Measurements from ENCODE around the gene CDK1. TPM values are rescaled to one million over a fixed set of nuclear protein-coding genes. Genes with fewer than 3 reads are reported as not detected.

Gene CDK1
- total and polyA plus RNA-seq, 7 experiments from 2014 or later: 0.15 to 90.7 (median 1.1) TPM

DNA sequence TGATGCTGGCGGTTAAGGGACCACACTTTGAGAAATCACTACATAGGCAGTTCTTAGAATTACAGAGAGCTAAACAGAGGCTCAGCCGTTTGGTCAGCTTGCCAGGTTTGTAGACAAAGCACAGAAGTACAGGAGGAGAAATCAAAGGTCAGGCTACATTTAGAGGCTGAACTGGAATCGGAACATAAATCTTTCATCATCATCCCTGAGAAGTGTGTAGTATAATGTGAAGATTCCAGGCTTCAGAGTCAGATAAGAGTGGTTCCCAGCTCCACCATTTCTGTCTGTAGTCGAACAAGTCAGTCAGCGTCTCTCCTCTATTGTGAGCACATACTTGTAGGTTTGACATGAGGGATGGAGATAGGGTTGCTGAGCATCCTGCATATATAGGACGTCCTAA is 18.9 kb downstream of the CDK1 start:
- no peaks in the 10 kb centered on the region for H3K36me3 ChIP-seq (ENCODE audit: control insufficient read depth in 2 of 3, insufficient read depth in 3 of 3, low read length in 3 of 3)
- POLR2A ChIA-PET: no interaction called here
- CTCF ChIA-PET: no interaction called here

DNA sequence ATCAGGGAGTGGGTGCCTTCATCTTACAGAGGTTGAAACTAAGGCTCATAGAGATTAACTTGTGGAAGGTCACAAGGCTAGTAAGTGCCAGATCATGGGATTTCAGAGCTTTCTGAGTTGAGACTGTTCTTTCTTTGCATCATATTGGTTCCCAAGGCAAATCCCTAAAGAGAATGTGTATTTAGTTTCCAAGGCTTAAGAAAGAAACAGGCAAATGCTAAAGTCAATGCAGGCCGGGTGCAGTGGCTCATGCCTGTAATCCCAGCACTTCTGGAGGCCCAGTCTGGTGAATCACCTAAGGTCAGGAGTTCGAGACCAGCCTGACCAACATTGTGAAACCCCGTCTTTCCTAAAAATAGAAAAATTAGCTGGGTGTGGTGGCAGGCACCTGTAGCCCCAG is 19.8 kb downstream of the CDK1 start:
- no peaks in the 10 kb centered on the region for H3K9me3 Mint-ChIP-seq
- ChIA-PET CTCF (no interaction called here), POLR2A (no interaction called here)
- Histone ChIP-seq H3K4me1 (ENCODE audit: control insufficient read depth in 2 of 2, insufficient read depth in 2 of 2, low read length in 2 of 2) (no peaks in the 10 kb centered on the region), H3K27me3 (ENCODE audit: control insufficient read depth in 2 of 2, insufficient read depth in 2 of 2, low read length in 2 of 2) (no peaks in the 10 kb centered on the region), H3K27ac (ENCODE audit: low read depth, low read length) (no peak overlapping the region), H3K9me3 (ENCODE audit: control insufficient read depth in 2 of 3, low read length in 3 of 3) (no peaks in the 10 kb centered on the region), H3K4me3 (ENCODE audit: low read length) (no peak overlapping the region), H3K36me3 (ENCODE audit: control insufficient read depth in 2 of 3, insufficient read depth in 3 of 3, low read length in 3 of 3) (no peaks in the 10 kb centered on the region)
- ATAC-seq (no peak), DNase-seq (no peak)
- no peaks in the 10 kb centered on the region for H3K27me3 Mint-ChIP-seq
- peaks cover 0 to 19% (median 0%) of the 10 kb centered on the region in 5 donors for H3K36me3 Mint-ChIP-seq
- H3K4me3 Mint-ChIP-seq: no peak overlapping the region
- intact Hi-C loops (cut with micrococcal nuclease): no loop called here
- no peak overlapping the region for H3K27ac Mint-ChIP-seq
- H3K4me1 Mint-ChIP-seq: peaks cover 0 to 10% (median 0%) of the 10 kb centered on the region in 7 donors

More for the DNA sequence above, 18.9 kb downstream of the CDK1 start:
- H3K27ac ChIP-seq (ENCODE audit: low read depth, low read length): no peak overlapping the region
- Mint-ChIP-seq H3K27ac (no peak overlapping the region), H3K4me3 (no peak overlapping the region), H3K36me3 (peaks cover 0 to 24% (median 0%) of the 10 kb centered on the region in 5 donors), H3K27me3 (no peaks in the 10 kb centered on the region), H3K9me3 (no peaks in the 10 kb centered on the region), H3K4me1 (peaks cover 0 to 15% (median 0%) of the 10 kb centered on the region in 7 donors)
- intact Hi-C loops (cut with micrococcal nuclease): no loop called here
- DNase-seq (no peak), ATAC-seq (no peak)
- H3K9me3 ChIP-seq (ENCODE audit: control insufficient read depth in 2 of 3, low read length in 3 of 3): no peaks in the 10 kb centered on the region
- no peak overlapping the region for H3K4me3 ChIP-seq (ENCODE audit: low read length)
- no peaks in the 10 kb centered on the region for H3K27me3 ChIP-seq (ENCODE audit: control insufficient read depth in 2 of 2, insufficient read depth in 2 of 2, low read length in 2 of 2)
- H3K4me1 ChIP-seq (ENCODE audit: control insufficient read depth in 2 of 2, insufficient read depth in 2 of 2, low read length in 2 of 2): no peaks in the 10 kb centered on the region

DNA sequence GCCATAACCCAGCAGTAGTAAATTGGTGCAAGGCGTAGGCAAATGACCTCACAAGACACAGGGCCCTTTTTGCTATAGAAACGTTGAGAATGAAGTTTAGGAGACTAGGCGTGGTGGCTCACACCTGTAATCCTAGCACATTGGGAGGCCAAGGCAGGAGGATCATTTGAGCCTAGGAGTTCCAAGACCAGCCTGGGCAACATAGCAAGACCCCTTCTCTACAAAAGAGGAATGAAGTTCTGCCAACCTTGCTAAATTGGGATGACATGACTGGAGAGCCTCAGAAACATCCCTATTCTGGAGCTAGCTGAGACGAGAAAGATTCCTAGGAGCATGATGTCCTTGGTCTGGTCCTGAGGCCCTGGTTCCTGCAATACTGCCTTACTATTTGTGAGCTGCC is 20.6 kb downstream of the CDK1 start:
- intact Hi-C loops (cut with micrococcal nuclease): no loop called here
- POLR2A ChIA-PET: no interaction called here

DNA sequence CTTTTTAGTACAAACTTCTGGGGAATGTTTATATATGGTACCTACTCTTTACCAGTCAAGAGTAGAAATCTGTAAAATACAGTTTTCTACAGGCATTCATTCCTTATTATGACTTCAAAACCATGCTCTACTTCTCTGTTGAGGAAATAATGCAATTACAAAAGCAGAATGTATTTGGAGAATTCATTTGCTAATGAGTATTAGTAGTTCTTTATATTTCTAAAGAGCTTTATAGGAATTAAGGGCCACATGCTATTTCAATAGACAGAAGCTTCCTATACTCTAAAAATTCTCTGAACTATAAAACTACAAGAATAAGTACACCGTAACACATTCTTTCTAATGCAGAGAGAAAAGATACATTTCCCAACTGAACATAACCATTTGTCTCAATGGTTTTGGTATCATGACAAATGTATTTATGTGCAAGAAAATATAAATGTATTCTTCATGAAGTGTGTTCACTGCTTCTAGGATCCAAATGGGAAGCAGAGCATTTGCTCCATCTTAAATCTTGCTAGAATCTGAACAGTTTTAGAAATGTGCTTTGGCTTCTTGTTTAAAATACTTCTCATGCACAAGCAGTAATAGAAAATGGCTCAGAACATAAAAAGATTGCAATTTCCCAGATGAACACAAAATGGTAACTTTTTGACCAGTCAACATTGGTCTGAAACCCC is 21.8 kb downstream of the CDK1 start:
- POLR2A ChIA-PET: interaction anchor here (0.6 kb wide), 1 partner anchor 986 kb away, joined by 4 read pairs; no protein-coding TSS in a partner anchor
- H3K36me3 ChIP-seq (ENCODE audit: control insufficient read depth in 2 of 3, insufficient read depth in 3 of 3, low read length in 3 of 3): no peaks in the 10 kb centered on the region
- DNase-seq (no peak), ATAC-seq (no peak)
- intact Hi-C loops (cut with micrococcal nuclease): no loop called here
- Mint-ChIP-seq H3K27ac (no peak overlapping the region), H3K27me3 (no peaks in the 10 kb centered on the region), H3K9me3 (no peaks in the 10 kb centered on the region), H3K4me1 (peaks cover 0 to 9% (median 0%) of the 10 kb centered on the region in 7 donors), H3K36me3 (peaks cover 0 to 18% (median 0%) of the 10 kb centered on the region in 5 donors), H3K4me3 (no peak overlapping the region)
- H3K9me3 ChIP-seq (ENCODE audit: control insufficient read depth in 2 of 3, low read length in 3 of 3): no peaks in the 10 kb centered on the region
- no peak overlapping the region for H3K4me3 ChIP-seq (ENCODE audit: low read length)
- CTCF ChIA-PET: no interaction called here
- no peak overlapping the region for H3K27ac ChIP-seq (ENCODE audit: low read depth, low read length)
- H3K4me1 ChIP-seq (ENCODE audit: control insufficient read depth in 2 of 2, insufficient read depth in 2 of 2, low read length in 2 of 2): no peaks in the 10 kb centered on the region
- H3K27me3 ChIP-seq (ENCODE audit: control insufficient read depth in 2 of 2, insufficient read depth in 2 of 2, low read length in 2 of 2): no peaks in the 10 kb centered on the region

More for the DNA sequence above, 20.6 kb downstream of the CDK1 start:
- no peak for ATAC-seq
- Mint-ChIP-seq H3K27me3 (no peaks in the 10 kb centered on the region), H3K4me3 (no peak overlapping the region), H3K36me3 (peaks cover 0 to 17% (median 0%) of the 10 kb centered on the region in 5 donors), H3K27ac (no peak overlapping the region), H3K4me1 (peaks cover 0 to 13% (median 0%) of the 10 kb centered on the region in 7 donors), H3K9me3 (no peaks in the 10 kb centered on the region)
- no peaks in the 10 kb centered on the region for H3K36me3 ChIP-seq (ENCODE audit: control insufficient read depth in 2 of 3, insufficient read depth in 3 of 3, low read length in 3 of 3)
- H3K4me1 ChIP-seq (ENCODE audit: control insufficient read depth in 2 of 2, insufficient read depth in 2 of 2, low read length in 2 of 2): no peaks in the 10 kb centered on the region
- H3K27me3 ChIP-seq (ENCODE audit: control insufficient read depth in 2 of 2, insufficient read depth in 2 of 2, low read length in 2 of 2): no peaks in the 10 kb centered on the region
- H3K9me3 ChIP-seq (ENCODE audit: control insufficient read depth in 2 of 3, low read length in 3 of 3): no peaks in the 10 kb centered on the region
- H3K4me3 ChIP-seq (ENCODE audit: low read length): no peak overlapping the region
- DNase-seq: no peak
- CTCF ChIA-PET: no interaction called here
- H3K27ac ChIP-seq (ENCODE audit: low read depth, low read length): no peak overlapping the region

DNA sequence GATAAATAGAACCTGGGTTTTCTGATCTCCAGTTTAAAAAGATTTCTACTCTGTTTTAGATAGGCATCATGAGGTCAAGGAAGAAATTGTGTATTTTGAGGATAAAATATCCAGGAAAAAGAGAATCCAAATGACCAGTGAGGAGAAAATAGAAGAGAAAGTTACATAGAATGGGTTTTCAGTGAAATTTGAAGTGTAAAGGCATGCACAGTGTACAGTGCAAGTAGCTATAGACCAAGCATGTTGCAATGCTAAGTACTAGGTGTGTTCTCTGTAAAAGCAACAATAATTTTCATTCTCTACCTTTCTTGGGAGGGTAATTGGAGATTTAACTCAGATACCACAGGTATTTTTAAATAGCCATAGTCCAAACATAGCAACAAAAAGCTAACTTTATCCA is 22.6 kb downstream of the CDK1 start:
- Histone ChIP-seq H3K4me1 (ENCODE audit: control insufficient read depth in 2 of 2, insufficient read depth in 2 of 2, low read length in 2 of 2) (no peaks in the 10 kb centered on the region), H3K4me3 (ENCODE audit: low read length) (no peak overlapping the region), H3K27ac (ENCODE audit: low read depth, low read length) (no peak overlapping the region), H3K9me3 (ENCODE audit: control insufficient read depth in 2 of 3, low read length in 3 of 3) (no peaks in the 10 kb centered on the region), H3K36me3 (ENCODE audit: control insufficient read depth in 2 of 3, insufficient read depth in 3 of 3, low read length in 3 of 3) (no peaks in the 10 kb centered on the region), H3K27me3 (ENCODE audit: control insufficient read depth in 2 of 2, insufficient read depth in 2 of 2, low read length in 2 of 2) (no peaks in the 10 kb centered on the region)
- POLR2A ChIA-PET: no interaction called here
- H3K9me3 Mint-ChIP-seq: no peaks in the 10 kb centered on the region
- peaks cover 0 to 15% (median 0%) of the 10 kb centered on the region in 5 donors for H3K36me3 Mint-ChIP-seq
- ATAC-seq (no peak), DNase-seq (no peak)
- peaks cover 0 to 3% (median 0%) of the 10 kb centered on the region in 5 donors for H3K27me3 Mint-ChIP-seq
- H3K4me3 Mint-ChIP-seq: no peak overlapping the region
- CTCF ChIA-PET: no interaction called here
- peaks cover 0 to 9% (median 0%) of the 10 kb centered on the region in 7 donors for H3K4me1 Mint-ChIP-seq
- intact Hi-C loops (cut with micrococcal nuclease): no loop called here
- peak overlapping the region in 1 of 9 donors; percentile 36 for H3K27ac Mint-ChIP-seq

DNA sequence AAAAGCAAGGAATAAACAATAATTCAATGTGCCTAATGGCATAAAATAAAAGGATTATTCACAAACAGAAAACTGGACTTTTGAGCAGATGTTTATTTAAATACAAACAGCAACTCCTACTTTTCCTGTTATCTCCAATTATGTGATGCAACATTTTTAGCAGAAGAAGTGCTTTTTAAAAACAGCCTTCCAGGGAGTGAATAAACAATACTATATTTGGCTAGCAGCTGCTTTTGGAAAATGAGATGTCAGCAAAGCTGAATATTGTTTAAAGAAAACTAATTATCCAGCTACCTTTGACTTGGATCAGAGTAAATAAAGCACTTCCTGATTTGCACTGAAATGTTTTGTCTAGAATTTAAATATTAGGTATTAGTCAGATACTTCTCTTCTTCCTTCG is 23.2 kb downstream of the CDK1 start:
- DNase-seq: no peak
- Mint-ChIP-seq H3K9me3 (no peaks in the 10 kb centered on the region), H3K4me3 (no peak overlapping the region), H3K27me3 (peaks cover 0 to 4% (median 0%) of the 10 kb centered on the region in 5 donors), H3K27ac (no peak overlapping the region), H3K36me3 (peaks cover 0 to 12% (median 0%) of the 10 kb centered on the region in 5 donors), H3K4me1 (peaks cover 0 to 7% (median 0%) of the 10 kb centered on the region in 7 donors)
- no peaks in the 10 kb centered on the region for H3K9me3 ChIP-seq (ENCODE audit: control insufficient read depth in 2 of 3, low read length in 3 of 3)
- H3K36me3 ChIP-seq (ENCODE audit: control insufficient read depth in 2 of 3, insufficient read depth in 3 of 3, low read length in 3 of 3): no peaks in the 10 kb centered on the region
- ChIA-PET POLR2A (no interaction called here), CTCF (no interaction called here)
- H3K4me3 ChIP-seq (ENCODE audit: low read length): no peak overlapping the region
- H3K27me3 ChIP-seq (ENCODE audit: control insufficient read depth in 2 of 2, insufficient read depth in 2 of 2, low read length in 2 of 2): no peaks in the 10 kb centered on the region
- no peak overlapping the region for H3K27ac ChIP-seq (ENCODE audit: low read depth, low read length)
- no peaks in the 10 kb centered on the region for H3K4me1 ChIP-seq (ENCODE audit: control insufficient read depth in 2 of 2, insufficient read depth in 2 of 2, low read length in 2 of 2)
- ATAC-seq: no peak
- intact Hi-C loops (cut with micrococcal nuclease): no loop called here

DNA sequence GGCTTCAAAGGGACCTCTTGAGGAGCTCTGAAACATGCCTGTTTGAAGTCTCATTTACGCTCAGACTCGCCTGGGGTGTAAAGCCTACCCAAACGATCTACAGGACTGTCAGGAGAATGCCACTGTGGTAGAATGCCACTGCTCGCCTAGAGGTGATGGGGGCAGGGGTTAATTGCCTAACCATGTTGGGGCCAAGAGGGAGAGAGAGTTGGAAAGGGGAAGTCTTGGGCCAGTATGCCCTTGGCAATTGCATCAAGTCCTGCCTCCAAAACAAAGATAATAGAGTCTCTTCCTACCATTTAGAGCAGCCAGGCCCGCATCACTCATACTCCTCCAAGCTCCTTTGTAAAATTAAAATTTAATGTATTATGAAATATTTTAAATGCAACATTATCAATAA is 25.2 kb downstream of the CDK1 start:
- Histone ChIP-seq H3K9me3 (ENCODE audit: control insufficient read depth in 2 of 3, low read length in 3 of 3) (no peaks in the 10 kb centered on the region), H3K27me3 (ENCODE audit: control insufficient read depth in 2 of 2, insufficient read depth in 2 of 2, low read length in 2 of 2) (no peaks in the 10 kb centered on the region), H3K4me1 (ENCODE audit: control insufficient read depth in 2 of 2, insufficient read depth in 2 of 2, low read length in 2 of 2) (no peaks in the 10 kb centered on the region), H3K27ac (ENCODE audit: low read depth, low read length) (no peak overlapping the region), H3K36me3 (ENCODE audit: control insufficient read depth in 2 of 3, insufficient read depth in 3 of 3, low read length in 3 of 3) (no peaks in the 10 kb centered on the region), H3K4me3 (ENCODE audit: low read length) (no peak overlapping the region)
- intact Hi-C loops (cut with micrococcal nuclease): no loop called here
- ChIA-PET POLR2A (no interaction called here), CTCF (interaction anchor here (0.7 to 1.0 kb wide), 2 partner anchors 9 to 12 kb away, joined by 3 to 4 read pairs; no protein-coding TSS in a partner anchor)
- H3K4me3 Mint-ChIP-seq: no peak overlapping the region
- H3K4me1 Mint-ChIP-seq: peaks cover 0 to 4% (median 0%) of the 10 kb centered on the region in 7 donors
- ATAC-seq (no peak), DNase-seq (no peak)
- peaks cover 0 to under 1% (median 0%) of the 10 kb centered on the region in 11 donors for H3K9me3 Mint-ChIP-seq
- peaks cover 0 to 6% (median 0%) of the 10 kb centered on the region in 5 donors for H3K36me3 Mint-ChIP-seq
- H3K27me3 Mint-ChIP-seq: peaks cover 0 to 4% (median 0%) of the 10 kb centered on the region in 5 donors
- H3K27ac Mint-ChIP-seq: no peak overlapping the region

Data from naive thymus-derived CD4-positive, alpha-beta T cell (primary cell).